HEK293T (cell line): ENCODE measurements around the gene RASAL3.
"Not testable (repeated sequence)": the region's sequence is repeated elsewhere in the genome, so short reads cannot be mapped to it uniquely, and the experiment has no call there.

ENCODE experiments used
- BHLHE40 ChIP-seq: fragments of 450-650 bp; IDR thresholded peaks from 2 replicates; pipeline ENCODE4 v1.6.1; 2016; ENCODE audit warnings: mild to moderate bottlenecking, moderate library complexity, borderline replicate concordance
- CTBP1 ChIP-seq: fragments of 450-650 bp; IDR thresholded peaks from 2 replicates; pipeline ENCODE4 v1.6.1; 2016; ENCODE audit warnings: borderline replicate concordance
- ELF4 ChIP-seq: fragments of 450-650 bp; IDR thresholded peaks from 2 replicates; pipeline ENCODE4 v1.6.1; 2017; ENCODE audit warnings: antibody characterized with exemption
- FOXA1 ChIP-seq: fragments of 450-650 bp; IDR thresholded peaks from 2 replicates; pipeline ENCODE4 v1.6.1; 2016; ENCODE audit warnings: mild to moderate bottlenecking
- FOXK2 ChIP-seq: fragments of 450-650 bp; IDR thresholded peaks from 2 replicates; pipeline ENCODE4 v1.6.1; 2016; ENCODE audit warnings: mild to moderate bottlenecking
- FOXM1 ChIP-seq: fragments of 450-650 bp; IDR thresholded peaks from 2 replicates; pipeline ENCODE4 v1.6.1; 2017; ENCODE audit warnings: mild to moderate bottlenecking, borderline replicate concordance
- HDGF ChIP-seq: fragments of 450-650 bp; IDR thresholded peaks from 2 replicates; pipeline ENCODE4 v1.6.1; 2017; ENCODE audit warnings: antibody characterized with exemption, borderline replicate concordance
- L3MBTL2 ChIP-seq: fragments of 450-650 bp; conservative IDR thresholded peaks from 2 replicates; pipeline ENCODE4 v1.6.1; 2016; ENCODE audit warnings: mild to moderate bottlenecking
- LEF1 ChIP-seq: fragments of 450-650 bp; IDR thresholded peaks from 2 replicates; pipeline ENCODE4 v1.6.1; 2017; ENCODE audit warnings: mild to moderate bottlenecking, borderline replicate concordance
- NFRKB ChIP-seq: fragments of 450-650 bp; IDR thresholded peaks from 2 replicates; pipeline ENCODE4 v1.6.1; 2016; ENCODE audit warnings: mild to moderate bottlenecking, moderate library complexity
- PKNOX1 ChIP-seq: fragments of 450-650 bp; IDR thresholded peaks from 2 replicates; pipeline ENCODE4 v1.6.1; 2016
- SP1 ChIP-seq: fragments of 450-650 bp; IDR thresholded peaks from 2 replicates; pipeline ENCODE4 v1.6.1; 2017
- SUZ12 ChIP-seq: fragments of 450-650 bp; IDR thresholded peaks from 2 replicates; pipeline ENCODE4 v1.6.1; 2016; ENCODE audit warnings: mild to moderate bottlenecking
- TARDBP ChIP-seq: fragments of 450-650 bp; IDR thresholded peaks from 2 replicates; pipeline ENCODE4 v1.6.1; 2016

- not testable (repeated sequence) for TF ChIP-seq FOXM1, SUZ12, PKNOX1, ELF4, BHLHE40, SP1, HDGF, CTBP1, LEF1, FOXA1, L3MBTL2, FOXK2, NFRKB, TARDBP
Observed at GRCh38 chr19:15411351-15411750, 53.0 kb downstream of the RASAL3 start.
